ENCODE measurements around the gene CEACAM8. TPM values are rescaled to one million over a fixed set of nuclear protein-coding genes. Genes with fewer than 3 reads are reported as not detected.

Gene CEACAM8
- polyA plus RNA-seq, 2 of the 4 experiments (the other 2 are of a cell fraction): not detected

GRCh38 chr19:42627916-42628315, 33.2 kb upstream of the CEACAM8 start:
- ChIA-PET POLR2A (no interaction called here), CTCF (interaction anchor here (1.1 to 1.8 kb wide), 4 partner anchors 22 to 66 kb away, joined by 3 to 9 read pairs (median 5); no protein-coding TSS in a partner anchor)
- 3% methylated on average over 2 of the region's 2 CpGs for WGBS (ENCODE audit: missing lambda C conversion rate)
- TF ChIP-seq HOXB5 (CRISPR knock-in tag; IDR thresholded peaks at IDR 0.05) (no peak), RAD21 (conservative IDR thresholded peaks at IDR 0.05 in 1 of 2, IDR thresholded peaks at IDR 0.05 in 1 of 2) (no peak), E2F6 (IDR thresholded peaks at IDR 0.05; ENCODE audit: borderline replicate concordance, low read depth) (no peak), RNF2 (IDR thresholded peaks at IDR 0.05; ENCODE audit: borderline replicate concordance, low read depth) (no peak), HOXA7 (CRISPR knock-in tag; IDR thresholded peaks at IDR 0.05) (no peak), ZC3H11A (IDR thresholded peaks at IDR 0.05) (no peak), FOSB (CRISPR knock-in tag; IDR thresholded peaks at IDR 0.05) (no peak), CHD4 (IDR thresholded peaks at IDR 0.05; ENCODE audit: borderline replicate concordance) (no peak), TP53 (CRISPR knock-in tag; IDR thresholded peaks at IDR 0.05) (no peak), MAX (IDR thresholded peaks at IDR 0.05) (no peak), SMC3 (IDR thresholded peaks at IDR 0.05) (no peak), GATA3 (IDR thresholded peaks at IDR 0.05; ENCODE audit: borderline replicate concordance) (no peak), NFE2L2 (conservative IDR thresholded peaks at IDR 0.05; ENCODE audit: low read length) (no peak), ELK1 (IDR thresholded peaks at IDR 0.05; ENCODE audit: low read depth, low read length) (no peak), CBX2 (IDR thresholded peaks at IDR 0.05; ENCODE audit: borderline replicate concordance, low read depth) (no peak)
- ATAC-seq (no peak), FAIRE-seq (peak; percentile 90), DNase-seq (ENCODE audit: low read depth in 1 of 2, low spot score in 1 of 2) (no peak)
- Histone ChIP-seq H3K4me1 (no peaks in the 10 kb centered on the region), H3K27ac (no peak overlapping the region), H3K4me3 (no peak overlapping the region), H3K9me3 (peaks cover 17% of the 10 kb centered on the region), H3K4me2 (no peak overlapping the region)

- no peak overlapping the region for H3K27ac ChIP-seq
- peaks cover 17% of the 10 kb centered on the region for H3K9me3 ChIP-seq
- H3K4me1 ChIP-seq: no peaks in the 10 kb centered on the region
- no peak overlapping the region for H3K4me2 ChIP-seq
- H3K4me3 ChIP-seq: no peak overlapping the region
- TF ChIP-seq ESRRA (IDR thresholded peaks at IDR 0.05; ENCODE audit: borderline replicate concordance, low read length) (no peak), RCOR1 (IDR thresholded peaks at IDR 0.05; ENCODE audit: low read depth, low read length) (no peak), RNF2 (IDR thresholded peaks at IDR 0.05; ENCODE audit: borderline replicate concordance, low read depth) (no peak), JUNB (IDR thresholded peaks at IDR 0.05) (no peak), MAX (IDR thresholded peaks at IDR 0.05) (no peak), NR3C1 (IDR thresholded peaks at IDR 0.05) (no peak), PBX3 (IDR thresholded peaks at IDR 0.05) (no peak), HMGXB4 (CRISPR knock-in tag; IDR thresholded peaks at IDR 0.05; ENCODE audit: borderline replicate concordance) (no peak), SREBF2 (IDR thresholded peaks at IDR 0.05) (no peak), EHF (CRISPR knock-in tag; IDR thresholded peaks at IDR 0.05) (no peak)
- DNase-seq (ENCODE audit: low read depth in 1 of 2, low spot score in 1 of 2) (no peak), FAIRE-seq (peak; percentile 51), ATAC-seq (no peak; a peak in 1 of 6 replicates)
- CTCF ChIA-PET: interaction anchor here (1.1 to 3.3 kb wide), 4 partner anchors 8 to 32 kb away, joined by 3 to 18 read pairs (median 4); no protein-coding TSS in a partner anchor
- WGBS (ENCODE audit: missing lambda C conversion rate): 35% methylated on average over 2 of the region's 2 CpGs
- POLR2A ChIA-PET: no interaction called here
Observed at GRCh38 chr19:42626181-42626580, 31.5 kb upstream of the CEACAM8 start.

All from A549 (cell line).